ENCODE results near the gene DIAPH2. TPM values are rescaled to one million over a fixed set of nuclear protein-coding genes. Genes with fewer than 3 reads are reported as not detected.

The DIAPH2 gene
- total and polyA plus RNA-seq, 9 donors, result 8.1 to 30.9 (median 24.2) TPM

- intact Hi-C loops (cut with DNase I), result no loop called here
- no peaks in the 10 kb centered on the region for H3K9me3 ChIP-seq
- H3K4me3 ChIP-seq, result no peak overlapping the region
- 49 to 67% (median 56%) methylated on average over 1 of the region's 1 CpG for WGBS, 3 donors
- H3K27ac ChIP-seq, result no peak overlapping the region
- H3K27me3 ChIP-seq, result no peaks in the 10 kb centered on the region
- no peak for TF ChIP-seq POLR2A (IDR thresholded peaks at IDR 0.05)
- no peak for TF ChIP-seq EP300 (IDR thresholded peaks at IDR 0.05)
- TF ChIP-seq CTCF (IDR thresholded peaks at IDR 0.05), result no peak
- DNase-seq, result no peak
- H3K36me3 ChIP-seq, result no peaks in the 10 kb centered on the region
- H3K4me1 ChIP-seq (ENCODE audit: insufficient read depth), result no peaks in the 10 kb centered on the region
These were observed 925.3 kb downstream of the DIAPH2 start for GRCh38 chrX:97609938-97610337.

GRCh38 chrX:97616883-97617530, 932.4 kb downstream of the DIAPH2 start:
- Histone ChIP-seq H3K27me3 (no peaks in the 10 kb centered on the region), H3K27ac (no peak overlapping the region), H3K9me3 (no peaks in the 10 kb centered on the region), H3K36me3 (no peaks in the 10 kb centered on the region), H3K4me3 (no peak overlapping the region), H3K4me1 (ENCODE audit: insufficient read depth) (no peaks in the 10 kb centered on the region)
- TF ChIP-seq CTCF (IDR thresholded peaks at IDR 0.05), result no peak
- no peak for TF ChIP-seq EP300 (IDR thresholded peaks at IDR 0.05)
- TF ChIP-seq POLR2A (IDR thresholded peaks at IDR 0.05), result no peak
- no peak for DNase-seq
- WGBS, 3 donors, result 69 to 82% (median 81%) methylated on average over 7 of the region's 7 CpGs
- intact Hi-C loops (cut with DNase I), result loop anchor here in 1 of 4 donors (5.0 kb wide), 1 partner anchor 1495 kb away; no protein-coding TSS in a partner anchor

- Histone ChIP-seq H3K9me3 (no peaks in the 10 kb centered on the region), H3K27me3 (no peaks in the 10 kb centered on the region), H3K4me1 (ENCODE audit: insufficient read depth) (no peaks in the 10 kb centered on the region), H3K36me3 (no peaks in the 10 kb centered on the region), H3K27ac (no peak overlapping the region), H3K4me3 (no peak overlapping the region)
- no peak for TF ChIP-seq CTCF (IDR thresholded peaks at IDR 0.05)
- no peak for TF ChIP-seq POLR2A (IDR thresholded peaks at IDR 0.05)
- no peak for TF ChIP-seq EP300 (IDR thresholded peaks at IDR 0.05)
- intact Hi-C loops (cut with DNase I), result loop anchor here in 1 of 4 donors (5.0 kb wide), 1 partner anchor 1497 kb away; no protein-coding TSS in a partner anchor
- WGBS, 3 donors, result 83 to 92% (median 88%) methylated on average over 2 of the region's 2 CpGs
- no peak for DNase-seq
These were observed 934.9 kb downstream of the DIAPH2 start for GRCh38 chrX:97619499-97619898.

- WGBS, 3 donors, result 79 to 89% (median 80%) methylated on average over 3 of the region's 3 CpGs
- H3K36me3 ChIP-seq, result no peaks in the 10 kb centered on the region
- H3K9me3 ChIP-seq, result no peaks in the 10 kb centered on the region
- TF ChIP-seq EP300 (IDR thresholded peaks at IDR 0.05) (no peak), POLR2A (IDR thresholded peaks at IDR 0.05) (no peak), CTCF (IDR thresholded peaks at IDR 0.05) (no peak)
- H3K27ac ChIP-seq, result no peak overlapping the region
- H3K4me3 ChIP-seq, result no peak overlapping the region
- intact Hi-C loops (cut with DNase I), result no loop called here
- no peak for DNase-seq
- no peaks in the 10 kb centered on the region for H3K4me1 ChIP-seq (ENCODE audit: insufficient read depth)
- no peaks in the 10 kb centered on the region for H3K27me3 ChIP-seq
These were observed 937.5 kb downstream of the DIAPH2 start for GRCh38 chrX:97622111-97622510.
